Testis (tissue), 2 donors: ENCODE data around the gene KLHL10.

Experiments used
- CTCF ChIP-seq, 3 experiments: fragments of 450-650 bp in 2 of 3; fragments of 200-600 bp in 1 of 3; sonication (generic) in 1 of 3; IDR thresholded peaks; one replicate each; pipeline ENCODE4 v1.5.1; 2016 to 2019; ENCODE audit warnings: antibody characterized with exemption in 3 of 3, mild to moderate bottlenecking in 2 of 3, moderate library complexity in 1 of 3
- POLR2A ChIP-seq: fragments of 450-650 bp; IDR thresholded peaks from one replicate; pipeline ENCODE4 v1.6.1; 2017; ENCODE audit warnings: antibody characterized with exemption, mild to moderate bottlenecking, moderate library complexity

GRCh38 chr17:41799366-41799765 is 38.3 kb upstream of the KLHL10 start:
- TF ChIP-seq POLR2A (no peak), CTCF (IDR thresholded peaks at IDR 0.05) (no peak)
